Activated CD4-positive, alpha-beta T cell treated with anti-CD3 and anti-CD28 coated beads, Interleukin-2, amount 50 U/mL, for 24 hours (primary cell): ENCODE measurements around the gene MORN5.

Experiments used
- DNase-seq, 2 donors: peaks; one replicate each; pipeline ENCODE4 v3.0.0-alpha.2; 2020; ENCODE audit warnings: low read depth in 1 of 2, low spot score in 1 of 2

The MORN5 gene

GRCh38 chr9:122190597-122191381, 31.1 kb downstream of the MORN5 start:
- DNase-seq, result no peak

GRCh38 chr9:122191584-122191983, 31.9 kb downstream of the MORN5 start:
- DNase-seq, result no peak

- no peak for DNase-seq
Measured at GRCh38 chr9:122192261-122192875, 32.7 kb downstream of the MORN5 start.

- no peak for DNase-seq
Measured at GRCh38 chr9:122192914-122193525, 33.3 kb downstream of the MORN5 start.

- DNase-seq, result no peak
Measured at GRCh38 chr9:122193651-122194050, 33.9 kb downstream of the MORN5 start.

- no peak for DNase-seq
Measured at GRCh38 chr9:122195875-122196274, 36.2 kb downstream of the MORN5 start.

GRCh38 chr9:122197426-122197825, 37.7 kb downstream of the MORN5 start:
- no peak for DNase-seq

GRCh38 chr9:122197882-122198281, 38.2 kb downstream of the MORN5 start:
- no peak for DNase-seq

- DNase-seq, result no peak
Measured at GRCh38 chr9:122200960-122201595, 41.4 kb downstream of the MORN5 start.

GRCh38 chr9:122201641-122202040, 41.9 kb downstream of the MORN5 start:
- no peak for DNase-seq

- DNase-seq, result no peak
Measured at GRCh38 chr9:122202111-122202510, 42.4 kb downstream of the MORN5 start.

GRCh38 chr9:122204055-122204454, 44.3 kb downstream of the MORN5 start:
- DNase-seq, result no peak

GRCh38 chr9:122204491-122204890, 44.8 kb downstream of the MORN5 start:
- no peak for DNase-seq

GRCh38 chr9:122205176-122205575, 45.5 kb downstream of the MORN5 start:
- DNase-seq, result no peak

GRCh38 chr9:122206118-122207046, 46.7 kb downstream of the MORN5 start:
- DNase-seq, result no peak

GRCh38 chr9:122207096-122207495, 47.4 kb downstream of the MORN5 start:
- no peak for DNase-seq

- no peak for DNase-seq
Measured at GRCh38 chr9:122209451-122209850, 49.7 kb downstream of the MORN5 start.

- DNase-seq, result no peak
Measured at GRCh38 chr9:122212473-122213004, 52.8 kb downstream of the MORN5 start.

- DNase-seq, result no peak
Measured at GRCh38 chr9:122213102-122213588, 53.4 kb downstream of the MORN5 start.
